CD4-positive, alpha-beta T cell (primary cell): Measurements from ENCODE around the gene PRKN. TPM values are rescaled to one million over a fixed set of nuclear protein-coding genes. Genes with fewer than 3 reads are reported as not detected.

Source experiments
- ATAC-seq: fragments of 200-7000 bp; cut with Tn5 transposase; one replicate; pipeline ENCODE4 v1.10.0; 2022; ENCODE audit warnings: mild to moderate bottlenecking; ENCODE audit not compliant: poor library complexity
- CTCF ChIA-PET: fragments of 350-600 bp; sonication (Branson Sonifier 250); formaldehyde crosslinking; loops from one replicate; lab custom pipeline; 2021; ENCODE audit warnings: antibody characterized with exemption, inconsistent platforms; lab: Charles Lee
- POLR2A ChIA-PET: fragments of 350-600 bp; sonication (Branson Sonifier 250); formaldehyde crosslinking; loops from one replicate; lab custom pipeline; 2021; ENCODE audit warnings: antibody characterized with exemption, inconsistent platforms; lab: Charles Lee
- DNase-seq, 14 experiments: peaks; one replicate each; pipeline ENCODE4 v3.0.0-alpha.2; 2013 to 2020; ENCODE audit warnings: mixed read lengths in 2 of 14
- H3K27ac ChIP-seq, 2 donors: one replicate each; pipeline versions ENCODE4 v1.5.1 to v1.7.0; 2013; ENCODE audit warnings: low read length in 2 of 2, low read depth in 1 of 2, mild to moderate bottlenecking in 1 of 2
- H3K27me3 ChIP-seq, 2 experiments: 1 replicate in 1 of 2; 2 replicates in 1 of 2; pipeline versions ENCODE4 v1.6.1 to v1.7.0; 2013; ENCODE audit warnings: low read length in 2 of 2, control low read depth in 1 of 2, mild to moderate bottlenecking in 1 of 2, moderate library complexity in 1 of 2; ENCODE audit not compliant: insufficient read depth in 2 of 2, control insufficient read depth in 1 of 2
- H3K36me3 ChIP-seq: one replicate; pipeline ENCODE4 v1.6.1; 2013; ENCODE audit warnings: low read length, control low read depth; ENCODE audit not compliant: insufficient read depth
- H3K4me1 ChIP-seq: one replicate; pipeline ENCODE4 v1.6.1; 2013; ENCODE audit warnings: low read length, control low read depth; ENCODE audit not compliant: insufficient read depth
- H3K4me3 ChIP-seq: one replicate; pipeline ENCODE4 v1.5.1; 2013; ENCODE audit warnings: mild to moderate bottlenecking, low read length, moderate library complexity
- H3K9me3 ChIP-seq, 2 experiments: 1 replicate in 1 of 2; 2 replicates in 1 of 2; pipeline versions ENCODE4 v1.6.1 to v1.7.0; 2013; ENCODE audit warnings: low read length in 2 of 2, mild to moderate bottlenecking in 2 of 2, control low read depth in 1 of 2, moderate library complexity in 1 of 2; ENCODE audit not compliant: control insufficient read depth in 1 of 2, insufficient read depth in 1 of 2
- H3K27ac Mint-ChIP-seq: one replicate; pipeline ENCODE4 v1.8.0; 2020; ENCODE audit warnings: mixed read lengths
- H3K27me3 Mint-ChIP-seq: one replicate; pipeline ENCODE4 v1.8.0; 2021; ENCODE audit warnings: mixed read lengths
- H3K36me3 Mint-ChIP-seq: one replicate; pipeline ENCODE4 v1.8.0; 2021; ENCODE audit warnings: low read depth, mixed read lengths
- H3K4me1 Mint-ChIP-seq: one replicate; pipeline ENCODE4 v1.8.0; 2021; ENCODE audit warnings: low read depth, mixed read lengths
- H3K4me3 Mint-ChIP-seq: one replicate; pipeline ENCODE4 v1.8.0; 2020; ENCODE audit warnings: mild to moderate bottlenecking, mixed read lengths
- H3K9me3 Mint-ChIP-seq: one replicate; pipeline ENCODE4 v1.8.0; 2020; ENCODE audit warnings: mixed read lengths
- CTCF ChIP-seq: fragments of 200-600 bp; IDR thresholded peaks from one replicate; pipeline ENCODE4 v1.8.0; 2022; ENCODE audit warnings: antibody characterized with exemption, mild to moderate bottlenecking
- intact Hi-C, 2 experiments: fragments of 100-400 bp; cut with DNase I in 1 of 2; cut with micrococcal nuclease in 1 of 2; formaldehyde crosslinking; loops; one replicate each; pipeline versions ENCODE4 v1.15.1 to v1.9.0; 2023 to 2025; cut with DNase I, micrococcal nuclease
- total RNA-seq, 174 experiments: library from RNA in 2 of 174; stranded (reverse) in 2 of 174; gene quantifications; one replicate each; pipeline ENCODE4 v1.2.3 and lab custom pipeline; 2021 to 2026

Gene PRKN
- total RNA-seq, 2 experiments from 2014 or later, result 5.2 to 5.4 TPM

- intact Hi-C loops, result no loop called here
- H3K4me3 ChIP-seq, result no peak overlapping the region
- no peaks in the 10 kb centered on the region for H3K36me3 ChIP-seq
- no peak overlapping the region for H3K27ac Mint-ChIP-seq
- no peaks in the 10 kb centered on the region for H3K4me1 Mint-ChIP-seq
- H3K36me3 Mint-ChIP-seq, result no peaks in the 10 kb centered on the region
- ATAC-seq (no peak), DNase-seq (no peak)
- no peaks in the 10 kb centered on the region for H3K9me3 Mint-ChIP-seq
- POLR2A ChIA-PET, result no interaction called here
- peaks cover 0 to 4% of the 10 kb centered on the region in 2 experiments for H3K9me3 ChIP-seq
- no peaks in the 10 kb centered on the region for H3K27me3 Mint-ChIP-seq
- no peaks in the 10 kb centered on the region for H3K27me3 ChIP-seq
- no peak for TF ChIP-seq CTCF
- H3K4me1 ChIP-seq, result no peaks in the 10 kb centered on the region
- H3K4me3 Mint-ChIP-seq, result no peak overlapping the region
- H3K27ac ChIP-seq, result no peak overlapping the region
- CTCF ChIA-PET, result no interaction called here
Measured at GRCh38 chr6:161749576-161749975, 978.0 kb downstream of the PRKN start.

DNA sequence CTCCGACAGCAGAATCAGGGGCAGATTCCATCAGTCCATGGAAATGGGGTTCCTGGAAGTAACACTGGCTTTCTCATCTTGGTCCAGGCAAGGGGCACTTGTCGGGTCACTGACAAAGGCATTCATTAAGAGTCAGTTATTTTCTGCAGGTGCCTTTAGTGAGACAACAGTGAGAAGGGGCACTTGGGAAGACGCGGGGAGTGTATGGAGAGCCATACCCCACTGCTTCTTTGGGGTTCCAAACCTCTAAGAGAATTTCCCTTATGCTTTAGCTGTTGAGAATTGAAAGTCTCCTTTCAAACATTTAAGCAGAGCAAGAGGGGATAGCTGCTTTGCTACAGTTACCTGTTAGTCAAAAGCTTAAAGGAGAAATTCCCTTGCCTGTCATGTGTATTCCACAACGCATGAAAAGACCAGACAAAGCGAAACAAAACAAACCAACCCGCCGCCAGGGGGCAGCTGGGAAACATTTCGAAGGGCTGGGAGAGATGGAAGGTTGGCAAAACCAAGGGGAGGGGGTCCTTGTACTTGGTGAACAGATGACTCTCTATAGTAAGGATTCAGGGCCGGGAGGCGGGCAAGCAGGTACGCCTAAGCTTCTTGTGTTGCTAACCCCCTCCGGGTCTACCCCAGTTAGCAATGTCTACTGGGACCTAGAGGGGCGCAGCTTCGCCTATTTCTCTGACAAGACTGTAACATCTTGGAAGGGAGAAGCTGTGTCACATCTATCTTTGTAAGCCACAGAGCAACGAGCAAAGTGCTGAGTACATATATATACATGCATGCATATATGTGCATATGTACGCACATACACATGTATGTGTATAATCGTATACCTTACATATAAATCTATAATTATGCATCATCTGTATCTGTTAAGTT is 978.8 kb downstream of the PRKN start:
- POLR2A ChIA-PET, result no interaction called here
- no peak overlapping the region for H3K4me3 Mint-ChIP-seq
- no peaks in the 10 kb centered on the region for H3K9me3 Mint-ChIP-seq
- no peaks in the 10 kb centered on the region for H3K36me3 ChIP-seq
- peaks cover 0 to 4% of the 10 kb centered on the region in 2 experiments for H3K9me3 ChIP-seq
- intact Hi-C loops, result no loop called here
- H3K27me3 ChIP-seq, result no peaks in the 10 kb centered on the region
- H3K4me1 ChIP-seq, result no peaks in the 10 kb centered on the region
- no peak overlapping the region for H3K4me3 ChIP-seq
- no peak for TF ChIP-seq CTCF
- H3K27ac Mint-ChIP-seq, result no peak overlapping the region
- DNase-seq (peak in 3 of 14 experiments; percentile 1 to 17 (median 7)), ATAC-seq (no peak)
- H3K4me1 Mint-ChIP-seq, result no peaks in the 10 kb centered on the region
- no peaks in the 10 kb centered on the region for H3K27me3 Mint-ChIP-seq
- CTCF ChIA-PET, result no interaction called here
- H3K27ac ChIP-seq, result no peak overlapping the region
- H3K36me3 Mint-ChIP-seq, result no peaks in the 10 kb centered on the region

DNA sequence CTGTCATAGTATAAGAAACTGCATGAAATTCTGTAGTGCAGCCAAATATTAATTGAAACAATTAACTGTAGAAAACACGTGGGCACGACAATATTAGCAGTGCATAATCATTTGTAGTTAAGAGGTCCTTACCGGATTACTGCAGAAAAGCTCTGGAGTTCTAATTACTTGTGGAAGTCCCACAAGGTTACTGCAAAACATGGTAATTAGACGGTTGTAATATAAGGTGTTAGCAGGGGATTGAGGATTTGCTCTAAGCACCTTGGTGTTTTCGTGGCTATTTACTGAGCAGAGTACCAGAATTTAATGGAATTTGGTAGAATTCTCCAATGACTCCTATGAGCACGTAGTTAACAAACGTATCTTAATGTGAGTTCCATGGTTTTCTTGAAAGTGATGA is 980.1 kb downstream of the PRKN start:
- no peaks in the 10 kb centered on the region for H3K36me3 Mint-ChIP-seq
- H3K4me1 ChIP-seq, result no peaks in the 10 kb centered on the region
- intact Hi-C loops, result no loop called here
- no peaks in the 10 kb centered on the region for H3K9me3 Mint-ChIP-seq
- no peak for ATAC-seq
- H3K36me3 ChIP-seq, result no peaks in the 10 kb centered on the region
- DNase-seq, result no peak
- H3K4me1 Mint-ChIP-seq, result no peaks in the 10 kb centered on the region
- no peak overlapping the region for H3K27ac Mint-ChIP-seq
- H3K27me3 Mint-ChIP-seq, result no peaks in the 10 kb centered on the region
- ChIA-PET POLR2A (no interaction called here), CTCF (no interaction called here)
- no peak for TF ChIP-seq CTCF
- H3K4me3 ChIP-seq, result no peak overlapping the region
- no peak overlapping the region for H3K4me3 Mint-ChIP-seq
- H3K27me3 ChIP-seq, result no peaks in the 10 kb centered on the region
- no peak overlapping the region for H3K27ac ChIP-seq
- H3K9me3 ChIP-seq, result no peaks in the 10 kb centered on the region
